Activated CD4-positive, CD25-positive, alpha-beta regulatory T cell treated with anti-CD3 and anti-CD28 coated beads, Interleukin-2, amount 50 U/mL, for 24 hours (primary cell): ENCODE data around the gene EGFL7.

Source experiments
- ATAC-seq, 2 donors: fragments of 150-1000 bp; cut with Tn5 transposase; one replicate each; pipeline ENCODE4 v1.10.0; 2021; ENCODE audit warnings: mild to moderate bottlenecking in 1 of 2, moderate library complexity in 1 of 2

Gene EGFL7

GRCh38 chr9:136687721-136688223 lies 25.1 kb downstream of the EGFL7 start:
- ATAC-seq: no peak

GRCh38 chr9:136688274-136689107 lies 25.8 kb downstream of the EGFL7 start:
- no peak for ATAC-seq

GRCh38 chr9:136689108-136689460 lies 26.4 kb downstream of the EGFL7 start:
- no peak for ATAC-seq

GRCh38 chr9:136690104-136690805 lies 27.5 kb downstream of the EGFL7 start:
- ATAC-seq: no peak

GRCh38 chr9:136690806-136691261 lies 28.1 kb downstream of the EGFL7 start:
- ATAC-seq: no peak

- ATAC-seq: no peak
Measured at GRCh38 chr9:136691316-136692184, 28.8 kb downstream of the EGFL7 start.

GRCh38 chr9:136692185-136693134 lies 29.7 kb downstream of the EGFL7 start:
- ATAC-seq: no peak

- no peak for ATAC-seq
Measured at GRCh38 chr9:136693135-136693489, 30.4 kb downstream of the EGFL7 start.

- ATAC-seq: peak; percentile 53 to 70
Measured at GRCh38 chr9:136693490-136694162, 30.9 kb downstream of the EGFL7 start.

GRCh38 chr9:136694163-136694871 lies 31.6 kb downstream of the EGFL7 start:
- ATAC-seq: peak; percentile 51 to 62

GRCh38 chr9:136694872-136695247 lies 32.1 kb downstream of the EGFL7 start:
- no peak for ATAC-seq

- no peak for ATAC-seq
Measured at GRCh38 chr9:136695435-136695895, 32.7 kb downstream of the EGFL7 start.

GRCh38 chr9:136695955-136696354 lies 33.2 kb downstream of the EGFL7 start:
- no peak for ATAC-seq

GRCh38 chr9:136696502-136696901 lies 33.8 kb downstream of the EGFL7 start:
- no peak for ATAC-seq

GRCh38 chr9:136697146-136697820 lies 34.6 kb downstream of the EGFL7 start:
- ATAC-seq: no peak

- no peak for ATAC-seq
Measured at GRCh38 chr9:136697821-136698526, 35.3 kb downstream of the EGFL7 start.

- ATAC-seq: no peak
Measured at GRCh38 chr9:136698635-136699246, 36.0 kb downstream of the EGFL7 start.

- ATAC-seq: no peak
Measured at GRCh38 chr9:136700304-136700703, 37.6 kb downstream of the EGFL7 start.
